Right atrium auricular region (tissue), 2 donors: Measurements from ENCODE around the gene ZNF423. TPM values are rescaled to one million over a fixed set of nuclear protein-coding genes. Genes with fewer than 3 reads are reported as not detected.

Experiments used
- DNase-seq: peaks from one replicate; pipeline ENCODE4 v3.0.0-alpha.2; 2019; ENCODE audit warnings: low spot score
- H3K27ac ChIP-seq, 2 donors: fragments of 200-600 bp; sonication (generic); 1 replicate in 1 of 2; 2 replicates in 1 of 2; pipeline ENCODE4 v1.5.1; 2016 to 2019
- H3K27me3 ChIP-seq, 2 donors: fragments of 200-600 bp; sonication (generic); one replicate each; pipeline versions ENCODE4 v1.5.1 to v1.6.0; 2017 to 2019
- H3K36me3 ChIP-seq: fragments of 200-600 bp; sonication (generic); one replicate; pipeline ENCODE4 v1.5.1; 2016
- H3K4me1 ChIP-seq, 2 donors: fragments of 200-600 bp; sonication (generic); one replicate each; pipeline versions ENCODE4 v1.5.1 to v1.6.0; 2017 to 2019
- H3K4me3 ChIP-seq, 2 donors: fragments of 200-600 bp; sonication (generic); 1 replicate in 1 of 2; 2 replicates in 1 of 2; pipeline ENCODE4 v1.5.1; 2017 to 2019; ENCODE audit warnings: mild to moderate bottlenecking in 1 of 2, moderate library complexity in 1 of 2
- H3K9me3 ChIP-seq, 2 donors: fragments of 200-600 bp; sonication (generic); one replicate each; pipeline ENCODE4 v1.5.1; 2019
- total RNA-seq, 2 donors: library from RNA; depleted of rRNA; stranded (reverse); fragments of >200 nt; gene quantifications; one replicate each; pipeline ENCODE4 v1.1.0, GENCODE V29; 2016
- TF ChIP-seq, protein P1 (sequence below), 2 donors: fragments of 200-600 bp; sonication (generic); IDR thresholded peaks; one replicate each; pipeline ENCODE4 v1.5.1; 2019; ENCODE audit warnings: antibody characterized with exemption in 2 of 2

The ZNF423 gene
- total RNA-seq, 2 donors from 2014 or later, result 8.5 to 10.7 TPM

GRCh38 chr16:49654425-49654824, 201.5 kb downstream of the ZNF423 start:
- no peak overlapping the region for H3K4me3 ChIP-seq
- DNase-seq, result no peak
- no peaks in the 10 kb centered on the region for H3K9me3 ChIP-seq
- H3K27ac ChIP-seq, result no peak overlapping the region
- TF ChIP-seq, protein P1, sequence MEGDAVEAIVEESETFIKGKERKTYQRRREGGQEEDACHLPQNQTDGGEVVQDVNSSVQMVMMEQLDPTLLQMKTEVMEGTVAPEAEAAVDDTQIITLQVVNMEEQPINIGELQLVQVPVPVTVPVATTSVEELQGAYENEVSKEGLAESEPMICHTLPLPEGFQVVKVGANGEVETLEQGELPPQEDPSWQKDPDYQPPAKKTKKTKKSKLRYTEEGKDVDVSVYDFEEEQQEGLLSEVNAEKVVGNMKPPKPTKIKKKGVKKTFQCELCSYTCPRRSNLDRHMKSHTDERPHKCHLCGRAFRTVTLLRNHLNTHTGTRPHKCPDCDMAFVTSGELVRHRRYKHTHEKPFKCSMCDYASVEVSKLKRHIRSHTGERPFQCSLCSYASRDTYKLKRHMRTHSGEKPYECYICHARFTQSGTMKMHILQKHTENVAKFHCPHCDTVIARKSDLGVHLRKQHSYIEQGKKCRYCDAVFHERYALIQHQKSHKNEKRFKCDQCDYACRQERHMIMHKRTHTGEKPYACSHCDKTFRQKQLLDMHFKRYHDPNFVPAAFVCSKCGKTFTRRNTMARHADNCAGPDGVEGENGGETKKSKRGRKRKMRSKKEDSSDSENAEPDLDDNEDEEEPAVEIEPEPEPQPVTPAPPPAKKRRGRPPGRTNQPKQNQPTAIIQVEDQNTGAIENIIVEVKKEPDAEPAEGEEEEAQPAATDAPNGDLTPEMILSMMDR (IDR thresholded peaks at IDR 0.05), result no peak
- H3K4me1 ChIP-seq, result peaks cover 0 to 21% of the 10 kb centered on the region in 2 donors
- H3K36me3 ChIP-seq, result no peaks in the 10 kb centered on the region
- no peaks in the 10 kb centered on the region for H3K27me3 ChIP-seq

- H3K4me1 ChIP-seq, result peaks cover 0 to 18% of the 10 kb centered on the region in 2 donors
- peak overlapping the region in 1 of 2 donors; percentile 73 for H3K27ac ChIP-seq
- H3K9me3 ChIP-seq, result peaks cover 0 to 7% of the 10 kb centered on the region in 2 donors
- DNase-seq, result no peak
- TF ChIP-seq, protein P1 (IDR thresholded peaks at IDR 0.05), result no peak
- H3K36me3 ChIP-seq, result no peaks in the 10 kb centered on the region
- no peaks in the 10 kb centered on the region for H3K27me3 ChIP-seq
- H3K4me3 ChIP-seq, result no peak overlapping the region
Observed at GRCh38 chr16:49653577-49653976, 202.3 kb downstream of the ZNF423 start.

DNA sequence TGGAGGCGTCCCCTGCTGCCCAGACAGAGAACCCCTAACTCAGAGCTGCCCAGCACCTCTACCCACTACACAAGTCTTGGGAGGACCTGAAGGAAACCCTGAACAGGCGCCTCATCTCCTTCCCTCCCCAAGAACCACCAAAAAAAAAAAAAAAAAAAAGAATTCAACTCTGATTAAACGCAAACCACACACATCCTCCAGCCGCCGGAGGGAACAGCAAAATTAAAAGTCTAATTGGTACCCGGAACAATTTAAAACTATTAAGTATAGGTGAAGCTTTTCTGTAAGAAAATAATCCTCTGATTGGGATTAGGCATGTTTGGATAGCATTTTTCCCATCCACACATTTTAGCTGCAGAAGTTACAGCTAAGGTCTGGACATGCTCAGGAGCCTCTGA, 202.7 kb downstream of the ZNF423 start:
- no peak overlapping the region for H3K4me3 ChIP-seq
- no peak for DNase-seq
- H3K9me3 ChIP-seq, result peaks cover 0 to 11% of the 10 kb centered on the region in 2 donors
- TF ChIP-seq, protein P1 (IDR thresholded peaks at IDR 0.05), result no peak
- H3K27ac ChIP-seq, result peak overlapping the region; percentile 59 to 73
- H3K36me3 ChIP-seq, result no peaks in the 10 kb centered on the region
- H3K4me1 ChIP-seq, result peaks cover 0 to 16% of the 10 kb centered on the region in 2 donors
- no peaks in the 10 kb centered on the region for H3K27me3 ChIP-seq

GRCh38 chr16:49652456-49653172, 203.3 kb downstream of the ZNF423 start:
- peak; percentile 82 for DNase-seq
- H3K9me3 ChIP-seq, result peaks cover 0 to 17% of the 10 kb centered on the region in 2 donors
- peak overlapping the region; percentile 59 to 73 for H3K27ac ChIP-seq
- peaks cover 0 to 16% of the 10 kb centered on the region in 2 donors for H3K4me1 ChIP-seq
- no peaks in the 10 kb centered on the region for H3K36me3 ChIP-seq
- H3K4me3 ChIP-seq, result no peak overlapping the region
- no peaks in the 10 kb centered on the region for H3K27me3 ChIP-seq
- TF ChIP-seq, protein P1 (IDR thresholded peaks at IDR 0.05), result no peak

GRCh38 chr16:49651996-49652395, 203.9 kb downstream of the ZNF423 start:
- H3K27ac ChIP-seq, result peak overlapping the region; percentile 59 to 73
- DNase-seq, result no peak
- H3K4me3 ChIP-seq, result no peak overlapping the region
- TF ChIP-seq, protein P1 (IDR thresholded peaks at IDR 0.05), result no peak
- peaks cover 0 to 23% of the 10 kb centered on the region in 2 donors for H3K9me3 ChIP-seq
- H3K27me3 ChIP-seq, result no peaks in the 10 kb centered on the region
- peaks cover 0 to 16% of the 10 kb centered on the region in 2 donors for H3K4me1 ChIP-seq
- H3K36me3 ChIP-seq, result no peaks in the 10 kb centered on the region
